HG03280 (cell line): ENCODE data around the gene GPATCH8.
"Not testable (repeated sequence)": the region's sequence is repeated elsewhere in the genome, so short reads cannot be mapped to it uniquely, and the experiment has no call there.

Experiments used
- ATAC-seq: cut with Tn5 transposase; IDR thresholded peaks from one replicate; pipeline ENCODE4 v1.9.1; 2021; ENCODE audit warnings: mild to moderate bottlenecking, moderate library complexity; ENCODE audit not compliant: unreplicated experiment

GPATCH8 gene

DNA sequence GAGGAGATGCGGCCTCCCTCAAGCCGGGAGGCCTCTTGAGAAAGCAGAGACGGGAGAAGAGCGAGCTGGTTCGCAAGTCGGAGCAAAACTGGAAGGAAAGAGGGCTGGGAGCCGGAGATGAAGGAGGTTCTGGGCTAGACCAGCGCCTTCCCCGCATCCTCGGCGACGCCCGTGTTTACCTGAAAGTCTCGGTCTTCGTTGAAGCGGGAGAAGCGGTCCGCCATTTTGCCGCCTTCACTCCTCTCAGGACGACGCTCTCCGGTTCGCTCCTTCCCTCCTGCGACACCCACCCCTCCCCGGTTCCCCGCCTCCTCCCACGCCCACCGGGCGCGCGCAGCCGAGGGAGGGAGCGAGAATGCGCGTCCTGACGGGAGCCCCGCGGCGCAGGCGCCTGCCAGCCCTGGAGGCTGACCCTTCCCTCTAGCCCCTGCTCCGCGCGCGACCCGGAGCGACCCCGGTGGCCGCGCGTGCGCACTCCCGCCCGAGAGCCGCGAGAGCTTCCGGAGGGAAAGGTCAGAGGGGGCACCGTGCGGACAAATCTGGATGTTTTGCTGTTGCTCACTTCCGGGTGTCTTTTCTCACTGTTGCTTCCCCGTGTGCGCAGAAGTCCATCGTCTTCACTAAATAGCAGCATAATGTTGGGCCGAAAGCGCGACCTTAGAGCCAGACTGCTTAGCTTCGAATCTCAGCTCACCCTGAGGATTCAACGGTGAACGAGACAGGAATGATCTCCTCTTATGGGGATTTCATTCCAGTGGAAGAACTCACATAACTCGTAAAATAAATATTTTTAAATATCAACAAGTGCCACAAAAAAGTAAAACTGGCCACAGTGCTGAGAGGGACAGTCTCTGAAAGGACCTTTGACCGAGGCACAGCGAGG lies at the start of gene GPATCH8:
Gene GPATCH8, minus strand, starts transcription at position 260 of the 883 bp plus-strand sequence. Its CDS starts 36 bp downstream, at position 224.
- ATAC-seq = peak; percentile 93

DNA sequence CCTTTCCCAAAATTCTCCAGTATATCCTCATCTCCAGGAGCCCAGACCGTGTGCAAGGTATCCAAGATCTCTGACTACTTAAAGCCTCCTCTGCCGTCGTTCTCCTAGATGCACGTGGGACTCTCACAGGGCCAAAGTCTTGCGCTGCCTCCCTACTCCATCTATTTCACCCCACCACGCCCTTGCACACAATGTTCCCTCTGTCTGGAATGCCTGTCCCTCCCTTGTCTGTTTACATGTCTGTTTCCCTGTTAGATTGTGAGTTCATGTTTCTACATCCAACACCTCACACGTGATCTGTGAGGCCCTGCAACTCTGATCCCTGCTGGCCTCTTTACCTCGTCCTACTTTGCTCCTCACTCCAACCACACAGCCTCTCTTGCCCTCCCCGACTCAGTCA lies 49.2 kb upstream of the GPATCH8 start:
- no peak for ATAC-seq

DNA sequence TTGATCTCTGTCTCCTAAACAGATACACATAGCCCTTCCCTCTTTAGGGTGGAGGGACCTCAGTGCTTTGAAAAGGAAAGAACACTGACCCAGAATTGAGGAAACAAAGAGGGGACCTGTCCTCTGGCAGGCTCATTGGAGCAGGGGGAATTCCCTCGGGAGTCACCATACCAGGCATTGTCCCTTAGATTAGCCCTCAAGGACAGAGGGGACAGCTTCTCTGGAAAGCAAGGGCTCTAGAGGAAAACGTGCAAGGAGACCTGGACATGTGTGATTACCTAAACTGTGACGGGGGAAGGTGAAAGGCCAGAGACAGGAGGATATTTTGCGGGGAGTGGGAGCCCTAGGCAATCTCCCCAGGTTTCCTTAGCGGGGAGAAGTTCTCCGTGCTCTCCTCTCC lies 46.5 kb upstream of the GPATCH8 start:
- no peak for ATAC-seq

DNA sequence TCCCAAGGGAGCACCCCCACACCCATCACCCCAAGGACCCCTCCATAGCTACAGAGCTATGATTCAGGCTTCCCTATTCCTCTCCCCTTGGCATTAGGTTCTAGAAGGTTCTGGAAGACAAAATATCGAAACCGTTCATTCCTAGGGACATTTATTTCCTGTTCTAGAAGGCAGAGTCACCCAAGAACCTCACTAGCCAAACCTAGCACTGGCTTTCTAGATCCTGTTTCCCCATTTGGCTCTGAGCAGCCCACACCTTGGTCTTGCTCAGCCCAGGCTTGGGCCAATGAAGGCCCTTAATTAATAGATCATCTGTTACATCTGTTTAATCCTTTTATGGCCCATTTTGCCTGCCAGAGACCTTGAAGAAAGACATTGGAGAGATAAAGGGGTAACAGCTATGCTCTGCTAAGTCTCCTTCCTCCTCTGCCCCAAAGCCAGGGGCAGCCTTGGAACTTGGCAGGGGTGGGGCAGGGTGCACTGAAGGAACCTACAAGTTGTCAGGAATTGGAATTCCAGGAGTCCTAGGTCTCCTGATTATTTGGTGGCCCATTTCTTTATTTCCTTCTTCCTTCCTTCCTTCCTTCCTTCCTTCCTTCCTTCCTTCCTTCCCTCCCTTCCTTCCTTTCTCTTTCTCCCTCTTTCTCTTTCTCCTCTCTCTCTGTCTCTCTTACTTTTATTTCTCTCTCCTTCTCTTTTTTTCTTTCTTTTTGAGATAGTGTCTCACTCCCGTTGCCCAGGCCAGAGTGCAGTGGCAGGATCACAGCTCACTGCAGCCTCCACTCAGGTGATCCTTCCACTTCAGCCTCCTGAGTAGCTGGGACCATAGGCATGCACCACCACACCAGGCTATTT lies 45.4 kb upstream of the GPATCH8 start:
- ATAC-seq = no peak

DNA sequence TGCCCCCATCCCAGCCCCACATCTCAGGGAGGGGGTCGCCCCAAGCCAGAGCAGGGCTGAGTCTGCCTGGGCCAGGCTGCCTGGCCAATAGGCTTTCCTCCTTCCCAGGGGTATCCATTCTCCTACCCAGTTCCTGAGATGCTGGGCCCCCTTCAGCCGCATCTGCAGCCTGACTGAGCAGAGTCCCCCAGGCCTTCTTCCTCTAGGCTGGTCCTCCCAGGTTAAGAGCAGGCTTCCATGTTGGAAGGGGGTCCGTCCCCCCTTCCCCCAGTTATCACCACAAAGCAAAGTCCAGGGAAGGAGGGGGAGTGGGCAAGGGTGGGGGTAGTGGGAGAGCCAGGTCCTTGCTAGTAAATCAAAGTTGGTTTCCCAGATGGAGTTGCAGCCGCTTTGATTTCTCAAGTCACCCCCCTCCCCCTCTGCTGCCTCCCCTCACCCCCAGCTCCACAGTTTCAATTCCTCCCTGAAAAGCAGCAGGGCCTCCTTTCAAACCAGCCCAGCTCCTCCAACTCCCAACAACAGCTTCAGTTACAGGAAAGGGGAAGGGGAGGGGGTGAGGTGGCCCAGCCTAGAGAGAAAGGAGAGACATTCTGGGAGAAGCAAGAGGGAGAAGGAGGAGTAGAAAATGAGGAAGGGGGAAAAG lies 44.5 kb upstream of the GPATCH8 start:
- ATAC-seq = no peak

DNA sequence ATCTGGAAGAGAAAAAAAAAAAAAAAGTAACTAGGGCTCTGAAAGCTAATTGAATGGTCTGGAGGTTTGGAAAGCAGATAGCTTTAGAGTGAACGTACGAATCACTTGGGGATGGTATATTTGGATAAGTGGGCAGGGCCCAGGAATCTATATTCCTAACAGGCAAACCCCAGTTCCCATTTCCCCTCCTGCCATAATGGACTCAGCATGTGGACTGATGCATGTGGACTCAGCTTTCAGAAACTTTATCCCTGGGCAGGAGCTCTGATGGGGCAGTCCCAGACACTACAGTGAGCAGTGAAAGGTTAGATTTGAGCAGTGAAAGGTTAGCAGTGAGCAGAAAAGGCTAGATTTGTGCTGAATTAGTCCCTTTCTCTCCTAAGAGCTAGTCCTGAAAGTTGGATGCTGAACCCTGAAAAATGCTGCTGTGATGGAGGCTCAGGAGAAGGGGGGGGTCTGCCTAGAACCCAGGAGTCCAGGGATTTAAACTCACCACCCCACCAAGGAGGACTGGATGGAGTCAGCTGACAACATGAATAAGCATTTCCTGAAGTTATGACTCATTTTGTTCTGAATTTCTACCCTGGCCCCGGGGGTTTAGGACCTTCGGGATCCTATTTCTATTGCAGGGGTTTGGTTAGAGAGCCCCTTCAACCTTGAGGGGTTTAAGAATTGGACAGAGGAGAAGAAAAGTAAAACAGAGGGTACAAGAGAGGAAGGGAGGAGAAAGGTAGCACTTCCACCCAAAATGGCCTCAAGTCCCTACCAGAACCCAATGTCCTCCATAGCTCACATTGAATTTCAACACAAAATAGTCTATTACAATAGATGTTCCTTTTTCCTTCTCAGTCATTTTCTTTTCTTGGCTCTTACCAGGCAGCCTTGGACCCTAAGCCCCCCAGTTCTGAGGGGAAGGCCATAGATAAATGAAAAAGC lies 43.7 kb upstream of the GPATCH8 start:
- no peak for ATAC-seq

DNA sequence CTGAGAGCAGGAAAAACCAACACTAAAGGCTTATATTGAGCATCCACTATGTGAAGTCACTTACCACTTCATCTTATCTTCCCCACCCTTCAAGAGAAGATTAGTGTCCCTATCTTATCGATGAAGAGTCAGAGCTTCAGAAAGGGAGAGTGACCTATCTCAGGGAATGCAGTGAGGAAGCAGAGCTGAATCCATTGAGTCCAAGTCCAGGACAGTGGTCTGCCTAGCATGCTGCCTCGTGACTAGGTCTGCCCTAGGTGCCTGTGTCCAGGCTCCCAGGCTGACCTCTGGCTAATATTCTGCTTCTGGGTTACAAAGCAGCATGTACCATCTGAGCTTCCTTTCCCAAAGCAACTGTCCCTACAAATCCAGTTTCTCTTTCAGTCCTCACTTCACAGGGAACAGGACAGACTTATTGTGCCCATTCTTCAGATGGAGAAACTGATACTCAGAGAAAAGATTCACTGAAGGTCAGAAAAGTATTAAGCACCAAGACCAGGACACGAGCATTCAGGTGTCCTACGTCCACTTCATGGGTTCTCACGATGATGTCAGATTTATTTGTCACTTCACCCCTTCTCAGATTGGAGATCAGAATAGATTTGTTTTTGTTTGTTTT lies 40.8 kb upstream of the GPATCH8 start:
- no peak for ATAC-seq

DNA sequence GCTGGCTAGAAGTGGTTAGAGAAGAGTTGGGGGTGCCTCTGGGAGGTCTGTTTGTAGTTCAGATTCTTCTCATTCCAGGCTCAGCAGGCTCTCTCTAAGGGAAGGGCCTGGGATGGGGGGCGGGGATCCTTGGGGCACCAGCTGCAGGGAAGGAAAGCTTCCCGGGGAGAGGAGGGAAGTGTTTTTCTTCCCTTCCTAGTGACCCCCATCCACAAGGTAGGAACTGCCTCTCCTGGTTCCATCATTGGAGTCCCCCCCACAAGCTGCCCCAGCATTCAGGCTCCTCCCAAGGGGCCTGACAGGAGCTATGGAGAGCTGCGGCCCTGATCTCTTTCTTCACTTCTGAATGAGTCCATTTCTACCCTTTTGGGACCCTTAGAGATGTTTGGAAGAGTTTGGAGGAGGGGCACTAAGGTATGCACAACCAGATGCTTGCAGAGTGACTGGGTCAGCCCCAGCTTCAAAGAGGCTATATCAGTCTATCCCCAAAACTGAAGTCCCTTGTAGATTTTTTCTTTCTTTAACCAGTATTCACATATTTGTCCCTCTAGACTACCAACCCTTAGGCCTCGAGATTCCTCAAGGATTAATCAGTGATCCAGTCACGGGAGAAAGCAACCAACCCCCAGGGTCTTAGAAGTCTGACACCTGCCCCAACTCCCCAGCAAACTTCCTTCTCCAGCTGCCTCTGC lies 40.2 kb upstream of the GPATCH8 start:
- no peak for ATAC-seq

DNA sequence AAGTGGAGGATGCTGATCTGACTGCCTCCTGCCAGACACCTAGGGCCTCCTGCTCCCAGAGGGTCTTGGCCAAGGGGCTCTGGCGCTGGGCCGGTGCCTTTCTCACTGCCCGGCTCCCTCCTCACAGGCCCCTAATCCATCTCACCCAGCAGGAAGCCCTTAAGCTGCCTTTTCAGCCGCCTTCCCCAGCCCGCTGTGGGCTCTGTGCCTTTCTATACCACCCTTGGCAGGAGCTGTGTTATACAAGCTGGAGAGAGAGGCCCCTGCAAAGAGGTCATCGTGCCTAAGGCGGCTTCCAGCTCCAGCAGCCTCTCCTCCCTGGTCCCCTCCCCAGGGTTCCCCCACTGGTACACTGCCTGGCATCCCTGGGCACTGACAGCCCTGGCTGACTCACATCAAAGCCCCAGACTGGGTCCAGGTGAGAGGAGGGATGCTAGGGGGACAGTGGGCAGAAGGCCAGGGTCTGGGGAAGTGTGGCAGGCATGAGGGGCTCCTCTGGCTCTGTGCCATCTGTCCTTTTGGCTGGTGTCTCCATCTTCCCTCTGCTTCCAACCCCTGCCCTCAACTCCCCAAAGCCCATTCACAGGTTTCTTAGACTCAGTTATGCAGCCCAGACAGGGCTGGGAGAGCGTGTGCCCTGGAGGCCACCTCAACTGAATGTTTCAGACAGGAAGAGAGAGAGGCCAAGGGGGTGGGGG lies 38.8 kb upstream of the GPATCH8 start:
- ATAC-seq = no peak

DNA sequence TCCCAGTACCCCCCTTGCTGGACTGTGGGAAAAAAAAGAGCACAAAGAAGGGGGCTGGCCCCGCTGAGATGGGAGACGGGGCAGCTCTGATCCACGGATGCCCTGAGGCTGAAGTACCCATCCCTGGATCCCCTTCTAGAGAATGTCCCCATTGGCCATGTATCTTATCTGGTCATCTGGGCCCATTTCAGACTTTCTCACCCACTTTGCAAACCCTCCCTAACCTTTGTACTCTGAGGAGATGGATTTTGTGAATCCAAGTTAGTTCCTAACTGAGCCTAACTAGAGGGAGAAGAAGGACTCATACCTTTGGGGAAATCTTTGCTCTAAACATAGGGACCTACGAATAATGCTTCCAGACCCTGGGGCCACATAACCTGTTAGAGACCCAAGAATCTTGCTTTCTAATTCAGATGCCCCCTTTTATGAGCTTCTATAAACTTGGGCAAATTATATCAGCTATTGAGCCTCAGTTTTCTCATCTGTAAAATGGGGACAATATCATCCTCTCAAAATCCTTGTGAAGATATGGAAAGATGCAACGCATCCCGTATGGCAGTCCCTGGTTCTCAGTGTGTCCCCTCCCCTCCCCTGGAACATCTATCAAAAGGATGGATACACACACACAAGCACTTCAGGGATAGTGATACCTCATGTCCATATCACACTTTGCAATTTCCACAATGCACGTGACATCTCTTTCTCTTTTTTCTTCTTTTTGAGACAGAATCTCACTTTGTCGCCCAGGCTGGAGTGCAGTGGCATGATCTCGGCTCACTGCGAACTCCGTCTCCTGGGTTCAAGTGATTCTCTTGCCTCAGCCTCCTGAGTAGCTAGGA lies 37.3 kb upstream of the GPATCH8 start:
- no peak for ATAC-seq

DNA sequence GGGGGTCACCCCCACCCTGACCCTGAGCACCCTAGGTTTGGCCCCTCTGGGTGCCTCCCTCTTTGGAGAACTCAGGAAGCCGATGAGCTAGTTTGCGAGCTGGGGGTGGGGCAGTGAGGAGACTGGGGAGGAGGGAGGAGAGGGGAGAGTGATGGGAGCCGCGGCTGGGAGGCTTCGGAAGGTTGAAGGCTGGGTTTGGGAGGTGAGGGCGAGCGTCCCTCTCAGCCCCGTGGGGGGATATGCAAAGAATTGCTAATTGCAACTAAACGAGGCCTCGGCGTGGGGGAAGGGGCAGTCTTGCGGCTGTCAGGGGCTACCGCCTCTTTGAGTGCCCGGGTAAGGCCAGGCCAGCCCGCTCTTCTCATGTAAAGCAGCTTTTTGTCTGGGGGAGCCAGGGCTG lies 36.5 kb upstream of the GPATCH8 start:
- no peak for ATAC-seq

DNA sequence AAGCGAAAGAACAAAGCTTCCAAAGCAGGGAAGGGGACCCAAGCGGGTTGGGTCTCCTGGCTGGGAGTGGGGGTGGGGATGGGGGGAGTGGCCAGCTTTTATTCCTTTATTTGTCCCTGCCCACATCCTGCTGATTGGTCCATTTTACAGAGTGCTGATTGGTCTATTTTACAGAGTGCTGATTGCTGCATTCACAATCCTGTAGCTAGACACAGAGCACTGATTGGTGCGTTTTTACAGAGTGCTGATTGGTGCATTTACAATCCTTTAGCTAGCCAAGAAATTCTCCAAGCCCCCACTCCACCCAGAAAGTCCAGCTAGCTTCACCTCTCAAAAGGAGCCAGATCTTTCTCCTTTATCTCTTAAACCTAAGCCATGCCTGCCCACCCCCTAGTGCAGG lies 34.7 kb upstream of the GPATCH8 start:
- ATAC-seq = not testable (repeated sequence)

DNA sequence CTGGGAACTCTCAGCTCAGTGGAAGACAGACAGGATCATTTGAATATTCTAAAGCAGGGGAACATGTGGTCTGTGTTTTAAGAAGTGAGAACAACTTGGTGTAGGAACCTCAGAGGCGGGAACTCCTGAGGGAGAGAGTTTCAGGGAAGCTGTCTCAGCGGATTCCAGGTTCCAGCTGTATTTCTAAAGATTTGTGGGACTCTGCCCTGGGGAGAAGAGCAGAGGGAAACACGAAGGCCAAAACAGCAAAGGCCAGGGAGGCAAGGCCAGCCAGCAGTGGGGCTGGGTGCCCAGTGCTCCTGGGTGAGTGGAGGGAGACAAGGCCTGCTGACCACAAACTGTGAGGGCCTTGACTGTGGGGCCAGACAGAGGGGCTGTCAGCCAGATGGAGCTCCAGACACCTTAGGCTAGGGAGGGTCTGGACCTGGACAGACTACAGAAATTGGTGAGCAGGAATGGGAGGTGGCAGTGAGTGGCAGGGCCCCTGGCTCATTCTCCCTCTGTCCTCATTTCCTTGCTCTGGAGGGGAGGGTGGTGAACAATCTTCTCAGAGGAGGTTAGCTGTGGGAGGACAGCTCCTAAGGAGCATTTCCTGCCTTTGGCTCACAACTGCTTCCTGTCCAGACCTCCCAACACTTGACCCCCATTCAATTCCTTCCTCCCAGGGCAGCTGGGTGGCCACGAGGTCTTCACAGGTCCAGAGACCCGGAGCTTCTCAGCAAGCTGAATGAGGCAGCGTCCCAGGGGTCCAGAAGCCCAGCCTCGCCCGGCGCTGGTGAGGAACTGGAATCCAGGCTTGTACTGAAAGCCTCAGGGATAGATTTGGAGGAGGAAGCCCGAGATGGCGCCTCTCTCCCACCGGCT lies 33.1 kb upstream of the GPATCH8 start:
- ATAC-seq = no peak

DNA sequence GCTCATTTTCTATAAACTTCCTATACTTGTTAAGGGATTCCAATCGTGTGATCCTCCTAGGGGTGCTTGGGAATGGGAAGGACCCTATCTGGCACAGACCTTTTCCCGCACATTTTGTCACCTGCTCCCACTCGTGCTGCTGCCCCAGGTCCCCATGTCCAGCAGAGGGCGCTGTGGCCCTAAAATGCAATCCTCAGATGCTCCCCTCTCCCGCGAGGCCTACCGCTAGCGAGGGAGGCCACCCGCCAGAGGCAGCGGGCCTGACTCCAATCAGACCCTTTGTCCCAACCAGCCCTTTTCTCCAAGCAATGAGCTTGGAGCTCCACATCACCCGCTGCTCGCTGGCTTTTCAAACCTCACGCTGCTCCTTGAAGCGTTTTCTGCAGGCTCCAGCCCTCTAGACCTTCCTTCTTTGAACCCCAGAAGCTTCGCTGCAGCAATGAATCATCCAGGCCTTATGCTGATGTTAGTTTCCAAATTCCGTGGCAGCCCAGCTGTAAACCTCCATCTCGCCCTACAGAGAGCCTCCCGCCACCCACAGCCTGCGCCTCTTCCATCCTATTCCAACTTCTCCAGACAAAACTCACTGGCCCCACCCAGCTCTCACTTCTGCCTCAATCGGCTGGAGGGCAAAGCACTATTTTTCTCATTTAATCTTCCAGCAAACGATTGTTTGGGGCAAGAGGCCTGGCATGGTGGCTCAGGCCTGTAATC lies 30.5 kb upstream of the GPATCH8 start:
- ATAC-seq = peak; percentile 76

DNA sequence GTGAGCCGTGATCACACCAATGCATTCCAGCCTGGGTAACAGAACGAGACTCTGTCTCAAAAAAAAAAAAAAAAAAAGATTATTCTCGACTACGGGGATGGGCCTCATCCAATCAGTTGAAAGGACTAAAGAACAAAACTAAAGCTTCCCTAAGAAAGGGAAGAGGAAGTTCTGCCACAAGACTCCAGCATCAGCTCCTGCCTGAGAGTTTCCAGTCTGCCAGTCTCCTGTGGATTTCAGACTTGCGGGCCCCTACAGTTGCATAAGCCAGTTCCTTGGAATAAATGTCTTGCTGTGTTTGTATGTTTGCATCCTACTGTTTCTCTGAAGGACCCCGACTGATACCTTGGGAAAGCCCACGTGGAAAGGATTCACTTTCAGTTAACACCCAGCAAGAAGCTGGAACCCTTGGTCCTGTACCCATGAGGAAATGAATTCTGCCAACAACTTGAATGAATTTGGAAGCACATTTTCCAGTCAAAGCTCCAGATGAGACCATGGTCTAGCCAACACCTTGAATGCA lies 27.8 kb upstream of the GPATCH8 start:
- ATAC-seq = no peak

DNA sequence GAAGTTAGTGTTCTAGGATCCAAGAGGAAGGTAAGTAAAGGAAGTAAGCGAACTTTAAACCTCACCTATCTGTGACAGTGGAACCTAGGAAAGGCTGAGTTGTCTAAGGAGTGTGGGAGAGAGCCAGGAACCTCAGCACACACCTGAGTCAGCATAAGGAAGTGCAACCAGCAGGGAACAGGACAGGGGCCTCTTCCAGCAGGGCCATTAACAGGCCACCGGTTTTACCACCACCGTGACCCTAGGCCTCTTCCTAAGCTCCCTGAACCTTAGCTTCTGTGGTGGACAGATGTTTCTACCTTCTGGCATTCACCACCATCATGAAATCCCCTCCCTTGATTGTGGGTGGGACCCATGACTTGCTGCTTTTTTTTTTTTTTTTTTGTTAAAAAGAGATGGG lies 26.7 kb upstream of the GPATCH8 start:
- ATAC-seq = no peak
